HCT116 (cell line): ENCODE results near the gene FHOD3.

ENCODE experiments used
- EZH2 ChIP-seq: fragments of 200-600 bp; sonication (generic); IDR thresholded peaks from 2 replicates; pipeline ENCODE4 v1.6.1; 2017; ENCODE audit warnings: antibody characterized with exemption, mixed run types
- EZH2phosphoT487 ChIP-seq: fragments of 200-600 bp; IDR thresholded peaks from 2 replicates; pipeline ENCODE4 v1.6.1; 2018; ENCODE audit warnings: antibody characterized with exemption, borderline replicate concordance
- POLR2A ChIP-seq: IDR thresholded peaks from 2 replicates; pipeline ENCODE4 v1.7.0; 2011; ENCODE audit warnings: borderline replicate concordance; ENCODE audit not compliant: insufficient read depth, insufficient read length; ENCODE audit errors: extremely low read depth
- POLR2AphosphoS5 ChIP-seq: IDR thresholded peaks from 2 replicates; pipeline ENCODE4 v1.6.1; 2011; ENCODE audit warnings: mild to moderate bottlenecking, low read depth, low read length, moderate library complexity
- SIN3A ChIP-seq: IDR thresholded peaks from 2 replicates; pipeline ENCODE4 v1.6.1; 2012; ENCODE audit warnings: low read depth
- SP1 ChIP-seq: IDR thresholded peaks from 2 replicates; pipeline ENCODE4 v1.6.1; 2012; ENCODE audit warnings: low read depth
- SRF ChIP-seq: IDR thresholded peaks from 2 replicates; pipeline ENCODE4 v1.6.1; 2012; ENCODE audit warnings: low read depth
- YY1 ChIP-seq: IDR thresholded peaks from 2 replicates; pipeline ENCODE4 v1.6.1; 2011; ENCODE audit warnings: low read length, low read depth, moderate library complexity, mild to moderate bottlenecking; ENCODE audit not compliant: insufficient replicate concordance; ENCODE audit errors: extremely low read depth
- TF ChIP-seq, protein P1 (sequence below), 3 experiments: fragments of 200-600 bp in 1 of 3; sonication (generic) in 1 of 3; IDR thresholded peaks in 2 of 3; conservative IDR thresholded peaks in 1 of 3; 2 replicates each; pipeline ENCODE4 v1.5.1; 2012 to 2017; ENCODE audit warnings: low read depth in 2 of 3, low read length in 2 of 3, antibody characterized with exemption in 1 of 3, borderline replicate concordance in 1 of 3, control low read depth in 1 of 3, mild to moderate bottlenecking in 1 of 3, mixed read lengths in 1 of 3, mixed run types in 1 of 3, moderate library complexity in 1 of 3; ENCODE audit not compliant: insufficient read depth in 1 of 3
- TF ChIP-seq, protein P2 (sequence below): IDR thresholded peaks from 2 replicates; pipeline ENCODE4 v1.6.1; 2012
- TF ChIP-seq, protein P3 (sequence below): IDR thresholded peaks from 2 replicates; pipeline ENCODE4 v1.6.1; 2012

DNA sequence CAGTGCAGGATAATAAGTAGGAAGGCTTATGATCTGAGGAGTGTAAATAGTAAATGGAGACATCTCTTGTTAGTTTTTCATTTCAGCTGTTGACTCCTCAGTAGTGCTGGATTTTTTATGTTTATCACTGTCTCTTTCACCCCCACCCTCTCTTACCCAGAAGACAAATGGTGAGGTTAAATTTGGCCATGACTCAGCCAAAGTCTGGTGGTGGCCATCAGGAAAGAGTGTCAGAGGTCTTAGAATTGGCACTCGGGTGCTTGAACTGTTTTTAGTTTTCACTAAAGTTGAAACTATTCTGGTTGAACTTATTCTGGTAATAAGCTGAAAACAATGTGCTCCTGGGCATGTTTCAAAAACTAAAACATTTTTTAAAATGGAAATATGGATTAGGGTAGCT lies 123.3 kb downstream of the FHOD3 start:
- TF ChIP-seq, protein P1, sequence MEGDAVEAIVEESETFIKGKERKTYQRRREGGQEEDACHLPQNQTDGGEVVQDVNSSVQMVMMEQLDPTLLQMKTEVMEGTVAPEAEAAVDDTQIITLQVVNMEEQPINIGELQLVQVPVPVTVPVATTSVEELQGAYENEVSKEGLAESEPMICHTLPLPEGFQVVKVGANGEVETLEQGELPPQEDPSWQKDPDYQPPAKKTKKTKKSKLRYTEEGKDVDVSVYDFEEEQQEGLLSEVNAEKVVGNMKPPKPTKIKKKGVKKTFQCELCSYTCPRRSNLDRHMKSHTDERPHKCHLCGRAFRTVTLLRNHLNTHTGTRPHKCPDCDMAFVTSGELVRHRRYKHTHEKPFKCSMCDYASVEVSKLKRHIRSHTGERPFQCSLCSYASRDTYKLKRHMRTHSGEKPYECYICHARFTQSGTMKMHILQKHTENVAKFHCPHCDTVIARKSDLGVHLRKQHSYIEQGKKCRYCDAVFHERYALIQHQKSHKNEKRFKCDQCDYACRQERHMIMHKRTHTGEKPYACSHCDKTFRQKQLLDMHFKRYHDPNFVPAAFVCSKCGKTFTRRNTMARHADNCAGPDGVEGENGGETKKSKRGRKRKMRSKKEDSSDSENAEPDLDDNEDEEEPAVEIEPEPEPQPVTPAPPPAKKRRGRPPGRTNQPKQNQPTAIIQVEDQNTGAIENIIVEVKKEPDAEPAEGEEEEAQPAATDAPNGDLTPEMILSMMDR (IDR thresholded peaks at IDR 0.05 in 2 of 3, conservative IDR thresholded peaks at IDR 0.05 in 1 of 3; ENCODE audit: borderline replicate concordance in 1 of 3, insufficient read depth in 1 of 3, low read depth in 2 of 3, low read length in 2 of 3), result no peak
- TF ChIP-seq YY1 (no peak), POLR2A (no peak), EZH2 (no peak), EZH2phosphoT487 (no peak), SRF (no peak), POLR2AphosphoS5 (no peak), SIN3A (no peak), SP1 (no peak)
- TF ChIP-seq, protein P2, sequence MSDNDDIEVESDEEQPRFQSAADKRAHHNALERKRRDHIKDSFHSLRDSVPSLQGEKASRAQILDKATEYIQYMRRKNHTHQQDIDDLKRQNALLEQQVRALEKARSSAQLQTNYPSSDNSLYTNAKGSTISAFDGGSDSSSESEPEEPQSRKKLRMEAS, result no peak
- TF ChIP-seq, protein P3, sequence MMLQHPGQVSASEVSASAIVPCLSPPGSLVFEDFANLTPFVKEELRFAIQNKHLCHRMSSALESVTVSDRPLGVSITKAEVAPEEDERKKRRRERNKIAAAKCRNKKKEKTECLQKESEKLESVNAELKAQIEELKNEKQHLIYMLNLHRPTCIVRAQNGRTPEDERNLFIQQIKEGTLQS, result no peak
